Suppressor macrophage treated with lipopolysaccharide for 4 hours (primary cell): ENCODE measurements around the gene ZMIZ1.

Experiments
- DNase-seq: peaks from one replicate; pipeline ENCODE4 v3.0.0-alpha.2; 2020

Gene ZMIZ1

GRCh38 chr10:79143879-79144278 lies 75.1 kb downstream of the ZMIZ1 start:
- no peak for DNase-seq

DNA sequence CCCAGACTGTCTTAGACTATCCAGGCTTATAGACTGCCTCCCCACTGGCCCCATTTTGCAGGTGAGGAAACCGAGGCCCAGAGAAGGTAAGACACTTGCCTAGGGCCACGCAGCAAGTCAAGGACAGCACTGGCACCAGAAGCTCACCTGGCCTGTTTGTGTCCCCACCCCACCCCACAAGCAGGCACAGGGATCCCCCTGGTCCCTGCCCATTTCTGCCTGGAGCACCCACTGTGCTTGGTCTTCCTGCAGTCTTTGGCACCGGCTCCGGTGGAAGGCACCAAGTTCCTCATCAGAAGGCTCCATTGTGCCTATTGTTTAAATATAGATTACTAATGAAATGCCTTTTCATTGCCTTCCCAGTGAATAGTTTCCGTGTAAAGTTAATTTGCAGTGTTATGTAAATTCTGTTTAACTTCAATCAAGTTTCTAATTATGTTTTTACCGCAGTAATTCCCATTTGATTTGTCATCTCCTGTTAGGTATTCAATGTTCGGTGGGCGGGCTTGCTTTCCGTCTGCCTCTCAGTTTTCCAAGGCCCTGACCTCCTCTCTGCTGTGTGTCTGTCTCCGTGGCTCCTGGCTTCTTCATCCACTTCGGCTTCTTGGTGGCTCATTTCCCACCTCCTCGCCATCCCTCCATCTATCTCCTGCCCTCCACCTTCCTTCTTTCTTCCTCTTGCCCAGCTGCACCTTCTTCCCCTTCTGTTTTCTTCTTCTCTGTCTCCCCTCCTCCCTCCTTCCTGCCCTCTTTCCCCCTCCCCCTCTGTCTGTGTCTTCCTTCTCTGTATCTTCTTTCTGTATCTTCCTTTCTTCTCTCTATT lies 75.8 kb downstream of the ZMIZ1 start:
- no peak for DNase-seq

DNA sequence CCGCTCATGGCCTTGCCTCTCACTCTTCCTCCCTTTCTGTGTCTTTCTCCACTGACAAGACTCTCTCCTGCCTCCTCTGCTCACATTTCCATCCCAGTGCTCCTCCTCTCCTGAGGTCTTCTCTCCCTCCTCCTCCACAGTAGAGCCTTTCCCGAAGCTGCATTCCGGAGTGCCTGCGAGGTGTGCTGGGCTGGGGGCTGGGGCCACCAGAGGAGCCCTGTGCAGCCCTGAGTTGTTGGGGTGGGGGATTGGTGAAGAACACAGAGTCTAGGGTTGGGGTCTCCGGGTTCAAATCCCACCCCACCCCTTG lies 76.4 kb downstream of the ZMIZ1 start:
- DNase-seq, result no peak

GRCh38 chr10:79145517-79146470 lies 77.0 kb downstream of the ZMIZ1 start:
- no peak for DNase-seq

- peak; percentile 77 for DNase-seq
Observed at GRCh38 chr10:79146611-79147130, 77.9 kb downstream of the ZMIZ1 start.

GRCh38 chr10:79147306-79147705 lies 78.5 kb downstream of the ZMIZ1 start:
- no peak for DNase-seq

- DNase-seq, result no peak
Observed at GRCh38 chr10:79147796-79148451, 79.2 kb downstream of the ZMIZ1 start.

DNA sequence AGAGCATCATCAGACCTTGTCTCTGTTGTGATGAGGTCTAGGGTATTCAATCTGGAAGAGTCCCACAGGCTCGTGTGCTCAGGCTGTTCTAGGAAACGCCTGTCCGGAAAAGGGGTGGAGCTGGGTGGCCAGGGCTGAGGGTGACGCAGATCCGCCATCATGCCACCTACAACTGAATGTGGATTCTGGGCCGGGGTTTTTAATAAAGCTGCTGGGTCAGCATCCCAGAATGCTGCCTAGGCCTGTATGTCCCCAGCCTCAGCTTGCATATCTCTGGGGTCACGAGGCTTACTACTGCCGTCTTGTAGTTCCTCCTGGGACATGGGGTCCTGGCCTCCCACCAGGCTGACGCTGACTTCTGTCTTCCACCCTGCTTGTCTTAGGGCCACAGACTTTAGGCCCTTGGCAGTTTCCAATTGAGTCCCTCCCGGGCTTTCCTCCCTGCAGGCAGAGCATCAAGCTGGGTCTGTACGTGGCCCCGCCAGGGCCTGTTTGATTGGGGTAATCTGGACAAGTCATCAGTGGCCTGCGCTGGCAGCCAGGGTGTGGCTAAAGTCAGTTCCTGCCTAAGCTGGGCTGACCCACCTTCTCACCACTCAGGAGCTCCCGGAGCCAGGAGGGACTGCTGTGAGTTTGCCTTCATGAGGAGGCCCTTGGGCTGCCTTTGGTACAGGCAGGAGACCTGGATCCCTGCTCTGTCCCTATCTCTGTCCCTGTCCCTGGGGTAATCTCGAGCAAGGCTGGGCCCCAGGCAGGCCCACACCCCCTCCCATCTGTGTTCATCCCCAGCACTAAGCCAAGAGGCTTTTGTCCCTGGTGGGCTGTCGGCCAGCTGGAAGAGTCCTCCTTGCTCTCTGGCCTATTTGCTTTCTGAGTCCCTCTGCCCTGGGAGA lies 79.9 kb downstream of the ZMIZ1 start:
- DNase-seq, result peak; percentile 84

DNA sequence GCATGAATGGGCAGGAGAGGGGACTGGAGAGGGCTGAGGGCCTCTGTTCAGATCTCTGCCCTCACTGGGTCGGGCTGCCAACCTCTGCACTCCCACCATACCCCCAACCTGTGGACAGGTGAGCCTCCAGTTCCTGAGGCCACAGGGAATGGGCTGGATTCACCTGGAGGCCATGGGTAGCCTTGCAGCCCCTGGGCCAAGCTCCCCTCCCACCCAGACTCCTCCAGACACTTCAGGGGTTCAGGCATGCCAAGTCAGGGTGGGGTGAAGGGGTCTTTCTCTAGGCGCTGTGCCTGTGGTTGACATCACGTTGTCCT lies 80.5 kb downstream of the ZMIZ1 start:
- no peak for DNase-seq

GRCh38 chr10:79149662-79150443 lies 81.1 kb downstream of the ZMIZ1 start:
- DNase-seq, result peak; percentile 96

GRCh38 chr10:79150444-79150754 lies 81.6 kb downstream of the ZMIZ1 start:
- DNase-seq, result no peak

- DNase-seq, result no peak
Observed at GRCh38 chr10:79152423-79152817, 83.7 kb downstream of the ZMIZ1 start.

DNA sequence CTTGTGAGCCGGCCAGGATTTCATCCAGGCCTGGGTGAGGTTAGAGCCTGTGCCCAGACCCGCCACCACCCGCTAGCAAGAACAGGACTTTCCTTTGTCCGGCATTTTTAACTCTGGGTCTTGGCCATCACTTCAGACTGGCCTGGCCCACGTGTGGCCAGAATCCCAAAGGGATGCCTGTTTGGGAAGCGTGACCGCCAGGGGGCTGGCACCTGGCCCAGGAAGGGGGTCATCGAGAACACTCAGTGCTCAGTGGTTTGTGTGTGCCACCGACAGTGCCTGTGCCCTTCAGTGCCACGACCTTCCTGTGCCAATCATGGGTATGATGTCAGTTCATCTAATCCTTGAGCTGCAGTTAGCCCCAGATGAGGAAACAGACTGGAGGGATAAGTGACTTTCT lies 85.0 kb downstream of the ZMIZ1 start:
- DNase-seq, result no peak

DNA sequence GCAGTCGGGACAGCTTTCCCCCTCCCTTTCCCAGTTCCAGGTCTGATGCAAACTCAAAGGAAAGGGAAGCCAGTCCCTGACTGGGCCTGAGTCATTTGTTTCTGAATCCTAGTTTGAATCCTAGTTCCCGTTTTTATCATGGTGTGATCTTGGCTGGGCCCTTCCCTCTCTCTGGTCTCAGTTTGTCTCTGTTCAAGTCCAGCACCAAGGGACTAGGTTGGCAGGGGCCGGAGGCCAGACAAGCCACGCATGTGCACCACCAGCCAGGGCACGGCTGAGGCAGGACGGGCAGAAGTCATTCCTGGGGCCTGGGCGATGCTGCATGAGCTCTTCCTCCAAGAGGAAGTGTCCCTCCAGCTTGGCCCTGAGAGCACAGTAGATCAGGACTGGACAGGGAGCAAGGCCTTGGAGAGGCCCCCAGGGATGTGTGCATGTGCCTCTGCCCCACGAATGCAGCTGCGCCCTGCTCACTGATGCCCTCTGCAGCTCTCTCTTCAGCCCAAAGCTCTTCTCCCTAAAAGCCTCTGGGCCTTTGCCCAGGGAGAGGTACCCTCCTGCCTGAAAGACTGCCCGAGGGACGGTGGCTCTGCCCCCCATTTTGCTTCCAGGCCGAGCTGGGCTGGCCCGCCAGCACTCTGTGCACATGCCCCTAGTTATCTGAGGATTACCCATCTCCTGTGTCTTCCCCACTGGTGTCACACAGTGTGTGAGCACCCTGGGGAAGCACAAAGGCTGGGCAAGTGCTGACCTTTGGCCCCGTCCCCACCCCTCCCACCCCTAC lies 86.7 kb downstream of the ZMIZ1 start:
- DNase-seq, result peak; percentile 82

- DNase-seq, result no peak
Observed at GRCh38 chr10:79156334-79157274, 87.8 kb downstream of the ZMIZ1 start.

DNA sequence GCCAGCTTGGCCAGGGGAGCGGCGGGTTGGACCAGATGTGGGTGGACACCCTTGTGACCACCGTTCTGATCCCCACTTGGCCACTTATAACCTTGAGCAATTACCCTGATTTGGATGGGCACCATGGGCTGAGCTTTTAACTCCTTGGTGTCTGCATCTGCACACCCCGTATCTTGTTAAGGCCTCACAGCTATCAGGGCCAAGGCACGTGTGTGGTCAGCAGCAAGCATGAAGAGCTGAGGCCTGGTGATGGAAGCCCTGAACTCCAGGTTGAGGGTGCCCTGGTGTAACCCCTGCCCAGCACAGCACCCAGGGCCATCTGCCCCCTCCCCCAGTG lies 89.2 kb downstream of the ZMIZ1 start:
- no peak for DNase-seq

DNA sequence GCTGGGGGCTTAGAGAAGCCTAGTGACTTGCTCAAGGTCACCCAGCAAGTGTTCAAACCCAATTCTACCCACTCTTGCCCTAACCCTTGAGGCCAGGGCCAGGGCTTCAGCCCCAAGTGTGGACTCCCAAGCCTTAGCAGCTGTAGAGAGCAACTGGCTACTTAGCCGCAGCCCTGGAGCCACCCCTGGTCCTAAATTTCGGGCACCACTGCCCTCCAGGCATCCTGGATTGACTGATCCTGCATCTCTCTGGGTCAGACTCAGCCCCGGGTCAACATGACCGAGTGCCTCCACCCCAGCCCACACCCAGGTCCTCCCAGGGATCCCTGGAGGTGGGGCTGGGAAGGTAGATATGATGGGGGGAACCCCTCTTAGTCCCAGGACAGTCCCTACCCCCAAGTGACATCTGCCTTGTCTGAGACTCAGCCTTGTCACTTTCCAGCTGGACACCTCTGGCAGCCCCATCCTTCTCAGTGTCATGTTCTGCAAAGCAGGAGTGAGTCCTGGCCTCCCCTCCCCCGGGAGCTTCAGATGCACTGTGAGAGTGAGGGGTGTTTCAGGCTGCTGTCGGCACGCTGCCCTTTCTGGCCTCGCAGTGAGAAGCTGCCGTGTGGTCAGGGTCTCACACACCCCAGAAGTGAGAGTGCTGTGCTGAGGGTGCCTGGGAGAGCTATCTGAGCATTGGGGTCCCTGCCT lies 89.8 kb downstream of the ZMIZ1 start:
- DNase-seq, result no peak

GRCh38 chr10:79159141-79159651 lies 90.4 kb downstream of the ZMIZ1 start:
- DNase-seq, result no peak

DNA sequence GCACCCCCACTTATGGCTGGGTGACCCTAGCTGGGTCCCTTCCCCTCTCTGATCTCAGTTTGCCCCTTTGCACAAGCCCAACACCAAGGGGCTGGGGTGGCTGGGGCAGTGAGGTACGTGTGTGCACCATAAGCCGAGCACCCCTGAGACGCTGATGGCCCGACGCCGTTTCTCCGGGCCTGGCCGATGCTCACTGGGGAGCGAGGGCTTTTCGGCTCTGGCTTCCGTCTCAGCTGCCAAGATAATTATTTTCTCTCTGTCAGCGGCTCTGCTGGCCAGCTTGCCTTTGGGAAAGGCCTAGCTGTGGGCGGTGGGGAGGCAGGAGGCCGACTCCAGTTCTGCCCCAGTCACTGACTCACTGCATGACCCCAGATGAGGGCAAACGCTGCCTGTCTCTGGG lies 91.0 kb downstream of the ZMIZ1 start:
- DNase-seq, result no peak
